ENCODE measurements around the gene FLACC1. TPM values are rescaled to one million over a fixed set of nuclear protein-coding genes. Genes with fewer than 3 reads are reported as not detected.

The FLACC1 gene
- total RNA-seq, 6 experiments from 2014 or later, result 0.74 to 2.0 (median 0.91) TPM

GRCh38 chr2:201280191-201281040, 76.7 kb downstream of the FLACC1 start:
- DNase-seq (no peak), ATAC-seq (no peak)
- no peak overlapping the region for H3K4me3 ChIP-seq
- H3K9me3 ChIP-seq, result no peaks in the 10 kb centered on the region
- no peaks in the 10 kb centered on the region for H3K4me1 ChIP-seq
- peaks cover 1 to 28% (median 4%) of the 10 kb centered on the region in 4 donors for H3K36me3 ChIP-seq
- TF ChIP-seq POLR2A (IDR thresholded peaks at IDR 0.05) (no peak), CTCF (IDR thresholded peaks at IDR 0.05) (no peak)
- H3K27ac ChIP-seq, result no peak overlapping the region
- no peaks in the 10 kb centered on the region for H3K27me3 ChIP-seq
- 87% methylated on average over 3 of the region's 3 CpGs for WGBS (ENCODE audit: insufficient coverage, low coverage, low lambda C conversion rate, missing lambda C conversion rate)
- intact Hi-C loops (cut with DNase I), result no loop called here

- TF ChIP-seq POLR2A (IDR thresholded peaks at IDR 0.05) (no peak), CTCF (IDR thresholded peaks at IDR 0.05) (no peak)
- WGBS (ENCODE audit: insufficient coverage, low coverage, low lambda C conversion rate, missing lambda C conversion rate), result 86% methylated on average over 1 of the region's 1 CpG
- ATAC-seq (no peak), DNase-seq (no peak)
- H3K36me3 ChIP-seq, result peaks cover 0 to 35% (median under 1%) of the 10 kb centered on the region in 4 donors
- intact Hi-C loops (cut with DNase I), result no loop called here
- H3K4me3 ChIP-seq, result no peak overlapping the region
- H3K9me3 ChIP-seq, result no peaks in the 10 kb centered on the region
- no peak overlapping the region for H3K27ac ChIP-seq
- no peaks in the 10 kb centered on the region for H3K4me1 ChIP-seq
- no peaks in the 10 kb centered on the region for H3K27me3 ChIP-seq
Measured at GRCh38 chr2:201279079-201279478, 78.1 kb downstream of the FLACC1 start.

GRCh38 chr2:201276511-201276910, 80.6 kb downstream of the FLACC1 start:
- ATAC-seq, result no peak
- TF ChIP-seq POLR2A (IDR thresholded peaks at IDR 0.05) (no peak), CTCF (IDR thresholded peaks at IDR 0.05) (no peak)
- DNase-seq, result no peak
- Histone ChIP-seq H3K4me3 (no peak overlapping the region), H3K4me1 (no peaks in the 10 kb centered on the region), H3K36me3 (peaks cover 0 to 52% (median 2%) of the 10 kb centered on the region in 4 donors), H3K27ac (no peak overlapping the region), H3K27me3 (no peaks in the 10 kb centered on the region), H3K9me3 (no peaks in the 10 kb centered on the region)
- WGBS (ENCODE audit: insufficient coverage, low coverage, low lambda C conversion rate, missing lambda C conversion rate), result 85% methylated on average over 6 of the region's 6 CpGs
- intact Hi-C loops (cut with DNase I), result no loop called here

GRCh38 chr2:201275990-201276389, 81.2 kb downstream of the FLACC1 start:
- ATAC-seq (no peak), DNase-seq (no peak)
- 84% methylated on average over 3 of the region's 5 CpGs for WGBS (ENCODE audit: insufficient coverage, low coverage, low lambda C conversion rate, missing lambda C conversion rate)
- H3K4me3 ChIP-seq, result no peak overlapping the region
- H3K36me3 ChIP-seq, result peaks cover 0 to 55% (median 2%) of the 10 kb centered on the region in 4 donors
- no peaks in the 10 kb centered on the region for H3K9me3 ChIP-seq
- H3K4me1 ChIP-seq, result no peaks in the 10 kb centered on the region
- TF ChIP-seq CTCF (IDR thresholded peaks at IDR 0.05) (no peak), POLR2A (IDR thresholded peaks at IDR 0.05) (no peak)
- intact Hi-C loops (cut with DNase I), result no loop called here
- H3K27me3 ChIP-seq, result no peaks in the 10 kb centered on the region
- no peak overlapping the region for H3K27ac ChIP-seq

Measured in right lobe of liver (tissue), 6 donors.